Measurements from ENCODE around the gene AOPEP.

The AOPEP gene

DNA sequence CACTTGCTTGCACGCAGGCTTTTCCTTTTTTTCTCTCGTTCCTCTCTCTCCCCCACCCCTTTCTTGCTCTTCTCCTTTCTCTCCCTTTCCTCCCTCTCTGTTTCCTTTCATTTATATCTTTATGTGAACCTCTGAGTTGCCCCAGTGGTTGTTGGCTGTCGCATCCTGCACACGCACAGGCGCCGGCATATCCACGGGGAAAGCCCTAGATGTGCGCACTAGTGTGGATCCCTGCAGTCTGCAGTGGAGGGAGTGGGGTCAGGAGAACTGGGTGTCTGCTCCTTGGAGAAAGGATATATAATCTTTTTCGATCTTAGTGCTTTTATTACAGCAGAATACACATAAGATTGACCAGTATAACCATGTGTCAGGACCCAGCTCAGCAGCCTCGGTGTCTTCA is 367.5 kb downstream of the AOPEP start:
- no peak for TF ChIP-seq RAD21 (IDR thresholded peaks at IDR 0.05; ENCODE audit: low read depth)
- no peak for TF ChIP-seq TEAD4 (IDR thresholded peaks at IDR 0.05)
- no peak for TF ChIP-seq TCF12 (IDR thresholded peaks at IDR 0.05; ENCODE audit: low read depth)
- TF ChIP-seq, protein P1, sequence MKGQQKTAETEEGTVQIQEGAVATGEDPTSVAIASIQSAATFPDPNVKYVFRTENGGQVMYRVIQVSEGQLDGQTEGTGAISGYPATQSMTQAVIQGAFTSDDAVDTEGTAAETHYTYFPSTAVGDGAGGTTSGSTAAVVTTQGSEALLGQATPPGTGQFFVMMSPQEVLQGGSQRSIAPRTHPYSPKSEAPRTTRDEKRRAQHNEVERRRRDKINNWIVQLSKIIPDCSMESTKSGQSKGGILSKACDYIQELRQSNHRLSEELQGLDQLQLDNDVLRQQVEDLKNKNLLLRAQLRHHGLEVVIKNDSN (IDR thresholded peaks at IDR 0.05): no peak
- no peak for TF ChIP-seq FOXM1 (IDR thresholded peaks at IDR 0.05; ENCODE audit: borderline replicate concordance, low read depth)
- no peak for TF ChIP-seq ZBTB7A (IDR thresholded peaks at IDR 0.05; ENCODE audit: low read depth)
- TF ChIP-seq CEBPB (IDR thresholded peaks at IDR 0.05): no peak
- no peak for TF ChIP-seq EGR1 (IDR thresholded peaks at IDR 0.05)
- no peak for TF ChIP-seq YY1 (IDR thresholded peaks at IDR 0.05; ENCODE audit: low read depth)
- TF ChIP-seq NFIC (IDR thresholded peaks at IDR 0.05): no peak
- no peak for TF ChIP-seq TAF1 (IDR thresholded peaks at IDR 0.05; ENCODE audit: low read depth)
- TF ChIP-seq, protein P2, sequence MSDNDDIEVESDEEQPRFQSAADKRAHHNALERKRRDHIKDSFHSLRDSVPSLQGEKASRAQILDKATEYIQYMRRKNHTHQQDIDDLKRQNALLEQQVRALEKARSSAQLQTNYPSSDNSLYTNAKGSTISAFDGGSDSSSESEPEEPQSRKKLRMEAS (IDR thresholded peaks at IDR 0.05): no peak
- TF ChIP-seq, protein P3, sequence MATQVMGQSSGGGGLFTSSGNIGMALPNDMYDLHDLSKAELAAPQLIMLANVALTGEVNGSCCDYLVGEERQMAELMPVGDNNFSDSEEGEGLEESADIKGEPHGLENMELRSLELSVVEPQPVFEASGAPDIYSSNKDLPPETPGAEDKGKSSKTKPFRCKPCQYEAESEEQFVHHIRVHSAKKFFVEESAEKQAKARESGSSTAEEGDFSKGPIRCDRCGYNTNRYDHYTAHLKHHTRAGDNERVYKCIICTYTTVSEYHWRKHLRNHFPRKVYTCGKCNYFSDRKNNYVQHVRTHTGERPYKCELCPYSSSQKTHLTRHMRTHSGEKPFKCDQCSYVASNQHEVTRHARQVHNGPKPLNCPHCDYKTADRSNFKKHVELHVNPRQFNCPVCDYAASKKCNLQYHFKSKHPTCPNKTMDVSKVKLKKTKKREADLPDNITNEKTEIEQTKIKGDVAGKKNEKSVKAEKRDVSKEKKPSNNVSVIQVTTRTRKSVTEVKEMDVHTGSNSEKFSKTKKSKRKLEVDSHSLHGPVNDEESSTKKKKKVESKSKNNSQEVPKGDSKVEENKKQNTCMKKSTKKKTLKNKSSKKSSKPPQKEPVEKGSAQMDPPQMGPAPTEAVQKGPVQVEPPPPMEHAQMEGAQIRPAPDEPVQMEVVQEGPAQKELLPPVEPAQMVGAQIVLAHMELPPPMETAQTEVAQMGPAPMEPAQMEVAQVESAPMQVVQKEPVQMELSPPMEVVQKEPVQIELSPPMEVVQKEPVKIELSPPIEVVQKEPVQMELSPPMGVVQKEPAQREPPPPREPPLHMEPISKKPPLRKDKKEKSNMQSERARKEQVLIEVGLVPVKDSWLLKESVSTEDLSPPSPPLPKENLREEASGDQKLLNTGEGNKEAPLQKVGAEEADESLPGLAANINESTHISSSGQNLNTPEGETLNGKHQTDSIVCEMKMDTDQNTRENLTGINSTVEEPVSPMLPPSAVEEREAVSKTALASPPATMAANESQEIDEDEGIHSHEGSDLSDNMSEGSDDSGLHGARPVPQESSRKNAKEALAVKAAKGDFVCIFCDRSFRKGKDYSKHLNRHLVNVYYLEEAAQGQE (IDR thresholded peaks at IDR 0.05; ENCODE audit: low read depth): no peak
- no peak for TF ChIP-seq EP300 (IDR thresholded peaks at IDR 0.05; ENCODE audit: borderline replicate concordance)

DNA sequence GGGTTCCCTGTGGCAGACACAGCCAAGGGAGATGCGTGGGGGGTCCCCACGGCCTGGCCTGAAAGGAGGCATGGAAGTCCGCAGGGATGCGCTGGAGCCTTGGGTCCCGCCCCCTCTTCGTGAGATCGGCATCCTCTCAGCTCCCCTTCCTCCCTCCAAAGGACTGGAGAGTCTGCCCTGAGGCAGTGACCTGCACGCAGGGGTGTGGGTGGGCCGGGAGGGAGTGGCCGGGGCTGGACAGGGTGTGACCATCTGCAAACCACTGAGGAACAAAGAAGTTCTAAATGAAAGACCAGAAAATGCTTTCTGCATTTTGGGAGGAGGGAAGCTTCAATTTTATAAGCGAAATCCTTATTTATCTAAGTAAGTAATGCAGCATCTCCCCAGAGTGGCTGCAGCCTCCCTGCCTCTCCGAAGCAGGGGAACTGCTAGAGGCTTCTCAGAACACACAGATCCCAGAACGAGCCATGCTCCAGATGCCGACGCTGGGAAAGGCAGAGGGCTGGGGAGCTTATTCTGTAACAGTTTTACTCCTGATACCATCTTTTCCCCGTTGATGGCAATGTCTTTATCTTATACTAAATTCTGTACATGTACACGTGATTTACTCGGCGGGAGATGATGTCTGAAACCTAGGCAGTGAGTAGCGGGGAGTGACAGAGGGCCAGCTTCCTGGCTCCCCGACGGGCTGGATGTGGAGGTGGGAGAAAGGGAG is 369.3 kb downstream of the AOPEP start:
- TF ChIP-seq CREB1 (IDR thresholded peaks at IDR 0.05; ENCODE audit: low read depth) (no peak), EGR1 (IDR thresholded peaks at IDR 0.05) (no peak), TCF12 (IDR thresholded peaks at IDR 0.05; ENCODE audit: low read depth) (no peak), YY1 (IDR thresholded peaks at IDR 0.05; ENCODE audit: low read depth) (no peak), CEBPB (IDR thresholded peaks at IDR 0.05) (no peak), ZBTB7A (IDR thresholded peaks at IDR 0.05; ENCODE audit: low read depth) (no peak), FOXM1 (IDR thresholded peaks at IDR 0.05; ENCODE audit: borderline replicate concordance, low read depth) (no peak), TEAD4 (IDR thresholded peaks at IDR 0.05) (no peak), NFIC (IDR thresholded peaks at IDR 0.05) (no peak), RAD21 (IDR thresholded peaks at IDR 0.05; ENCODE audit: low read depth) (no peak)
- TF ChIP-seq, protein P2 (IDR thresholded peaks at IDR 0.05): no peak
- TF ChIP-seq, protein P3 (IDR thresholded peaks at IDR 0.05; ENCODE audit: low read depth): no peak
- TF ChIP-seq, protein P1 (IDR thresholded peaks at IDR 0.05): no peak

DNA sequence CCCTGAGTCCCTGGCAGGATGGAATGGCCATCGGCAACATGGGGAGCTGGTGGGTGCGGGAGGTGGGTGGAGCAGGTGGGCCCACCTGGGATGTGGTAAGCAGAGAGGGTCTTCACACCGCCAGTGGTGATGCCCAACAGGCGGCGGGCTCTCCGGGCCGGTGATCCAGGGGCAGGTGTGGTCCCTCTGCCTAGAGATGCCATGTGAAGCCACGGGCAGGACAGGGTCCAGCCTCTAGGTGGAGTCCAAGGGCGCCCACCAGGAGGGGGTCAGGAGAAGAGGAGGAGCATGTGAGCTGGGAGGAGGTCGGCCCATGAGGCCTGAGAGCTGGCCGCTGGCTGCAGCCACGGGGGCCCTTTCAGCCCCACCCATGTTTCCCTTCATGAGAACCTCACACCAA is 369.9 kb downstream of the AOPEP start:
- TF ChIP-seq TAF1 (IDR thresholded peaks at IDR 0.05; ENCODE audit: low read depth) (no peak), CREB1 (IDR thresholded peaks at IDR 0.05; ENCODE audit: low read depth) (no peak), EP300 (IDR thresholded peaks at IDR 0.05; ENCODE audit: borderline replicate concordance) (no peak), TCF12 (IDR thresholded peaks at IDR 0.05; ENCODE audit: low read depth) (no peak), FOXM1 (IDR thresholded peaks at IDR 0.05; ENCODE audit: borderline replicate concordance, low read depth) (no peak), TEAD4 (IDR thresholded peaks at IDR 0.05) (no peak), YY1 (IDR thresholded peaks at IDR 0.05; ENCODE audit: low read depth) (no peak), EGR1 (IDR thresholded peaks at IDR 0.05) (no peak), NFIC (IDR thresholded peaks at IDR 0.05) (no peak), CEBPB (IDR thresholded peaks at IDR 0.05) (no peak), ZBTB7A (IDR thresholded peaks at IDR 0.05; ENCODE audit: low read depth) (no peak), RAD21 (IDR thresholded peaks at IDR 0.05; ENCODE audit: low read depth) (no peak)
- TF ChIP-seq, protein P3 (IDR thresholded peaks at IDR 0.05; ENCODE audit: low read depth): no peak
- TF ChIP-seq, protein P2 (IDR thresholded peaks at IDR 0.05): no peak
- TF ChIP-seq, protein P1 (IDR thresholded peaks at IDR 0.05): no peak
